NCI-H146 (cell line): Measurements from ENCODE around the gene ELOVL5.
A peak's percentile ranks its signal among the peaks of the same experiment; 100 is the strongest.
"Not testable (repeated sequence)": the region's sequence is repeated elsewhere in the genome, so short reads cannot be mapped to it uniquely, and the experiment has no call there.

ENCODE experiments used
- DNase-seq: peaks from one replicate; lab custom pipeline; 2025; lab: John Stamatoyannopoulos, UW

ELOVL5 gene

DNA sequence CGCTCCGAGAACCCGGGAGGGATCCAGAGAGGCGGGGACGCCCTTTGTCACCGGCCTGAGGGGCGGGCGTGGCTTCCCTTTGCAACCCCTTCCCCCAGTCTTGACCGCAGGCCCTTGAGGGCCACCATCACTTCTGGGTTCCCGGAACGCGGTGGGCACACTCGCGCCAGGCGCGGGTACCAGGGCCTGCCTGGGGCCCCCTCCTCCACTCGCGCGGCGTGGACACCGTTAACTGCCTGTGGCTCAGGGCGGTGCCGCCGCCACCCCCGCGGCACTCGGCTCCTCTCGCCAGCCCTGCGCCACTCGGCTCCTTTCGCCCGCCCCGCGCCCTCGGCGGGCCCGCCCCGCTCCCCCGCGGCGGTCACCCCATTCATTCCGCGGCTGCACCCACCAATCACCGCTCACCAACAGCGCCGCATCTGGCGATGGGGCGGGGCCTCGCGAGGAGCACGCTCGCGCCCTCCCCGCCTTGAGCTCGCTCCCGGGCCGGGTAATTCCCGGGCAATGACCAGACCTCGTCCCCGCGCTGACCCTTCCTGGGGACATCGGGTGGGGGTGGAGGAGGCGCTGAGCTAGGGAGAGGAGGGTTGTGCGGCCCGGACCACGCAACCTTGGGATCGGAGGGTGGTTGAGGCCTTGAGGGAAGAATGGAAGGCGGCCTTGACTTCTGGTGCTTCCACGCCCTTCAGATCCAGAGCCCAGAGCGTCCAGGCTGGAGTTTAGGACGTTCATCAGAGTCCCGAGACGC is 10.5 kb upstream of the ELOVL5 start:
- DNase-seq, result peak; percentile 97

DNA sequence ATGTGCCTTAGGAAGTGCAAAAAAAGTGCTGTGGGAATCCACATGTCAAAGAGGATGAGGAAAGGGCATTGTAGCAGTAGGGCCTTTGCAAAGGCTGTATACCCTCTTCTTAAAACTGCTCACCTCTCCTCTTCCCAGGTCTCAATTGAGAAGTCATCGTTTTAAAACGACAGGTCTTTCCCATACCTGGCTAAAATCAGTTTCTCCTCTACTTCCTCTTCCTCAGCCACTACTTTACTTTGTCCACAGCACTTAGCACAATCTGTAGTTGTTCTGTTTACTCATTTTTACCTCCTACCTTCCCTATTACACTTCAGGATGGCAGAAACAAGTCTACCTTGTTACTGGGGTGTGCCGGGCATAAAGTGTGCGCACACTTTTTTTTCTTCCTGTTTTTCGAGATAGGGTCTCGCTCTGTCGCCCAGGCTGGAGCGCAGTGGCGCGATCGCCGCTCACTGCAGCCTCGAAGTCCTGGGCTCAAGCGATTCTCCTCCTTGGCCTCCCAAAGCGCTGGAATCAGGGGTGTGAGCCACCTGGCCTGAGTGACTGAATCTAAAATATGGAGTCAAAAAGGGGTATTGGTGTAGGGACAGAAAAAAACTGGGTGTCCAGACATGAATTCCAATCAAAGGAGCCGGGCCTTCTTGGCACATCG is 9.8 kb upstream of the ELOVL5 start:
- DNase-seq, result no peak

GRCh38 chr6:53357576-53358360 is 9.0 kb upstream of the ELOVL5 start:
- DNase-seq, result no peak

DNA sequence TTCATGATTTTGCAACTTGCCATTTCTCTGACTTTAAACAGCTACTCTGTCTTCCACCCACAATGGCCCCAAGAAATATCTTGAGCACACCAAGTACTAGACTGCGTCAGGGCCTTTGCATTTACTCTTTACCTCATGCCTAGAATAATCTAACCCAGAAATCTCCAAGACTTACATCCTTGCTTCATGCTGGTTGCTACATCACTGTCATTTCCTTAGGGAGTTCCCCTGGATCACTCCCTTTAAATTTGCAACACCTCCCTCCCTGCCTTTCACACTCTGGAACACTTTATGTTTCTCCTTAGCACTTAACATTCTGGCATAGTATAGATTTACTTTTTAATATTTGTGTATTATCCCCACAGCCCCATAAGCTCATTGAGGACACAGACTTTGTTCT is 4.9 kb upstream of the ELOVL5 start:
- DNase-seq, result no peak

DNA sequence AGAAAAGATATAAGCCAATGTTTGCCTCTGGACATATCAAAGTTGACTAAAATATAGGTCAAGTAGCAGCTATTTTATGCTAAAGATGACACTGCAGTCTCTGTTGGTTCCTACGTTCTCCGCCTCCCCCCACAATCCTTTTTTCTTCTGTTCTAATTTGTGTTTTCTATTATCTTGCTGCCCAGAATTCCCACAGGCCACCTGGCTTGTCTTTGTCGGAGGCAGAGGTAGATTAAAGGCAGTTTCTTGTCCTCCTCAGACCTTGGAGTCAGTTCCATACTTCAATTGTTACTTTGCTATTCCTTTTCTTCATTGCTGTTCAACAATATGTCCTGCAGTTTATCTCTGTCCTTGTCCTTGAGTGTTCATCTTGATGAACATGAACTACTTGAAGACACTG is 3.6 kb upstream of the ELOVL5 start:
- DNase-seq, result no peak

DNA sequence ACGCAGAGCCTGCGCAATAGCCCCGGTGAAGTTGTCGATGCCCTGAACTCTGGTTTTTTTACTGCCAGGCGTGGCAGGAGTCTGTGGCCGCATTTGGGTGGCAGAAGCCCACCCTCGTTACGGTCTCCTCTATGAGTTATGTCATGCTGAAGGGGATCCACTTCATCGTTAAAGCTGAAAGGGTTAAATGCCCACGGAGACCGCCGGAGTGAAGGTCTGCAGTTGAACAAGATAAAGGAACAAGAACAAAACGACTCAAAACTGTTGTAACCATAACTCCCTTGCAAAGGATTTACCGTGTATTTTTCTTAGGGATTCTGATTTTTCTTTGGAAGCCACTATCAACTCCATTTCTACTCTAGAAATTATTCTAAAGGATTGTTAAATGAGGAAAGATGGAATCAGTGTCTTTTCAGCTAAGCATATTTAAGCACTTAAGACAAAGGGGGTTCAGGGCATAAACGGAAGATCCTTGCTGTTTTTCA is 501 bp upstream of the ELOVL5 start:
- DNase-seq, result no peak

GRCh38 chr6:53347921-53348370 is 804 bp downstream of the ELOVL5 start:
- peak; percentile 83 for DNase-seq

DNA sequence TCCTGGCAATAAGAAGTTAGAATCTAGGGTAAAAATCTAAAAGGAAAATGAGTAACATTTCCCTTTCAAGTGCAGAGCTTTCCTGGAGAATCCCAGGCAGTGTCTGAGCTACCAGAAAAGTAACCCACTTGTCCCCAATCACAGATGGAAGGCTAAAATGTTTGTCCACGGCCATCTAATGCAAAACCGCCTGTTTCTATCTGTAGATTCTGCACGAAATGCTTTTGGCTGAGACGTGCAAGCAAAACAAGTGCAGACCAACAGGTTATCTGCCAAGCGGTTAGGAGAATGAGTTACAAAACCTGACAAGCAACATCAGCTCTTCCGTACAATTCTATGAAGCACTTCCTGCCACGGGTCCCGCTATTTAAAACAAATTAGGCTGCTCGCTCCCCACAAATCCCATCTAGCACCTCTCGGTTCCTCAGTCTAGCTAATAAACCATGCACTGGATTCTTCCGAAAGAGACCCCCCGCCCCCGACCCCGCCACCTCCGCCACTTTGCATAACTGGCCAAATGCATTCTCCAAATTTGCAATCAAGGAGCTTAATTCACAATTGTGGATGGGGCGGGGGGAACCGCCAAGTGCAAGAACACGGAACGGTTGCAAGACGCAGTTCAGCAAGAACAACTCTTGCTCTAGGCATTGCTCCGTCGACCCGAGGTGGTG is 1.4 kb downstream of the ELOVL5 start:
- DNase-seq, result peak; percentile 30

DNA sequence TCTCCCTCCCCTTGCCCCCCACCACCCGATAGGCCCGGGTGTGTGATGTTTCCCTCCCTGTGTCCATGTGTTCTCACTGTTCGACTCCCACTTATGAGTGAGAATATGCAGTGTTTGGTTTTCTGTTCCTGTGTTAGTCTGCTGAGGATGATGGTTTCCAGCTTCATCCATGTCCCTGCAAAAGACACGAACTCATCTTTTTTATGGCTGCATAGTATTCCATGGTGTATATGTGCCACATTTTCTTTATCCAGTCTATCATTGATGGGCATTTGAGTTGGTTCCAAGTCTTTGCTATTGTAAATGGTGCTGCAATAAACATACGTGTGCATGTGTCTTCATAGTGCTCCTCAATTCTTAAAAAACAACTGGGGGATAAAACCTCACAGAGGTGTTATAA is 2.7 kb downstream of the ELOVL5 start:
- DNase-seq, result not testable (repeated sequence)

GRCh38 chr6:53344969-53345368 is 3.8 kb downstream of the ELOVL5 start:
- DNase-seq, result no peak

- DNase-seq, result no peak
Measured at GRCh38 chr6:53343092-53343491, 5.7 kb downstream of the ELOVL5 start.

GRCh38 chr6:53342217-53342616 is 6.5 kb downstream of the ELOVL5 start:
- no peak for DNase-seq

DNA sequence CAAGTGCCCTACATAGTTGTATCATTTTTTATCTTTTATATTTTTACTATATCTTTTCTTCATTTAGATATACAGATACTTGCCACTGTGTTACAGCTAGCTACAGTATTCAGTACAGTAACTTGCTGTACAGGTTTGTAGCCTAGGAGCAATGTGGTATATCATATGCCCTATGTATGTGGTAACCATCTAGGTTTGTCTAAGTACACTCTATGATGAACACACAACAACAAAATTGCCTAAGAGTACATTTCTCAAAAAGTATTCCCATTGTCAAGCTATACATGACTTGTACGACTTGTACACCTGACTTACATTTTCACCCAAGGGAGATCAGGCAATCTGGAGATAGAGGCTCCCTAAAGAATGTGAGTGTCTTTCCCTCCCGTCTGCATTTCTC is 8.2 kb downstream of the ELOVL5 start:
- DNase-seq, result no peak

DNA sequence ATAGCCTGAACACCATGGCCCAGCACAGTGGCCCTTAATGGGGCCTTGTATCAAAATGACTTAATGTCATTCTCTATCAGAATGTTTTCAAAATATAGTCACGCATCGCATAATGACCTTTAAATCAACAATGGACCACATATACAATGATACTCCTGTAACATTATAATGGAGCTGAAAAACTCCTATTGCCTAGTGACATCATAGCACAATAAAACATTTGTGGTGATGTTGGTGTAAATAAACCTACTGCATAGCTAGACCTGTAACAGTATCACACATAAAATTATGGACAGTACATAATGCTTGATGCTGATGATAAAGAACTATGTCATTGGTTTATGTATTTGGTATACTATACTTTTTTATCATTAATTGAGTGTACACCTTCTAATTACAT is 9.3 kb downstream of the ELOVL5 start:
- no peak for DNase-seq

GRCh38 chr6:53338304-53338703 is 10.4 kb downstream of the ELOVL5 start:
- no peak for DNase-seq

DNA sequence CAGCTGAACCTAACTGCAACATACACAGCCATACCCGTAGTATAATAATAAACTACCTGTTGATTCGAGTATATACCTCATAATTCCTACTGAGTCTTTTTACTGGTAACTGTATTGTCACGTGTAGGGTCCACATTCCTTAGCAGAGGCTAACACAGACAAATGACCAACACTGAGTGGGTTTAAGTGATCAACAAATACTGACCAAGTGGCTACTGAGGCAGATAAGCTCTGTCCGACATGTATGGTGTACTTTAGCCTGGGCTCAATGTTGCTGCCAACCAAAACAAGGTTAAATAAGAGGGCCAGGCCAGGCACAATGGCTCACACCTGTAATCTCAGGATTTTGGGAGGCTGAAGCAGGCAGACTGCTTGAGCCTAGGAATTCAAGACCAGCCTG is 12.7 kb downstream of the ELOVL5 start:
- DNase-seq, result no peak

DNA sequence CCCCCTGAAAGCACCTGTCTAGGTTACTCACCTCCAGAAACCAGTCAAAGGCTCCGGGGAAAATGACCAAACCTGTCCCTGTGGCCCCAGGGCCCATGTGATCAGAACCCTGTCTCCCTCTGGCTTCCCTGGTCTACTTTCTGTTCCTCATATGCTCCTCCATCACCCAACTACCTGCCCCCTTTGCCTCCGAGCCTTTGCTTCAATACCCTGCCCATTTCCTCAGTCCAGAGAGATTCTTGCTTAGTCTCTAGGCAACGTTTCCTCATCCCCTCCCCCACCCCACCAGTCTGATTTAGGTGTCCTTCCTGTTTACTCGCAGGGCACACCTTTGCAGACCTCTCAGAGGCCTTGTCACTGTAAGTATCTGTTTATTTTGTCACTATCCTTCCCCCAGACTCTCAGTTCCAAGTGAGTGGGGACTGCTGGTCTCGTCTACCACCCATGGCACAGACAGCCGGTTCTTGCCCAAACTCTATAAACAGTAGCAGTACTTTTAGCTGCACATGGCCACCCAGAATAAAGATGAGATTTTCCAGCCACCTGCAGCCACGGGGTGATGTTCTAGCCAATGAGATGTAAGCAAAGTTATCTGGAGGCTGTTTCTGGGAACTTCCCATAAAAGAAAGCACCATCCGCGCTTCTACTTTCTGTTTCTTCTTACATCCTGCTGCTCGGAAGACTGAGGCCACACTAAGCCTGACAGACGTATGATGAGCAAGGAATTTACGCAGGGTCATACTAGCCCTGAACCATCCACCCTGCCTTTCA is 13.3 kb downstream of the ELOVL5 start:
- no peak for DNase-seq

DNA sequence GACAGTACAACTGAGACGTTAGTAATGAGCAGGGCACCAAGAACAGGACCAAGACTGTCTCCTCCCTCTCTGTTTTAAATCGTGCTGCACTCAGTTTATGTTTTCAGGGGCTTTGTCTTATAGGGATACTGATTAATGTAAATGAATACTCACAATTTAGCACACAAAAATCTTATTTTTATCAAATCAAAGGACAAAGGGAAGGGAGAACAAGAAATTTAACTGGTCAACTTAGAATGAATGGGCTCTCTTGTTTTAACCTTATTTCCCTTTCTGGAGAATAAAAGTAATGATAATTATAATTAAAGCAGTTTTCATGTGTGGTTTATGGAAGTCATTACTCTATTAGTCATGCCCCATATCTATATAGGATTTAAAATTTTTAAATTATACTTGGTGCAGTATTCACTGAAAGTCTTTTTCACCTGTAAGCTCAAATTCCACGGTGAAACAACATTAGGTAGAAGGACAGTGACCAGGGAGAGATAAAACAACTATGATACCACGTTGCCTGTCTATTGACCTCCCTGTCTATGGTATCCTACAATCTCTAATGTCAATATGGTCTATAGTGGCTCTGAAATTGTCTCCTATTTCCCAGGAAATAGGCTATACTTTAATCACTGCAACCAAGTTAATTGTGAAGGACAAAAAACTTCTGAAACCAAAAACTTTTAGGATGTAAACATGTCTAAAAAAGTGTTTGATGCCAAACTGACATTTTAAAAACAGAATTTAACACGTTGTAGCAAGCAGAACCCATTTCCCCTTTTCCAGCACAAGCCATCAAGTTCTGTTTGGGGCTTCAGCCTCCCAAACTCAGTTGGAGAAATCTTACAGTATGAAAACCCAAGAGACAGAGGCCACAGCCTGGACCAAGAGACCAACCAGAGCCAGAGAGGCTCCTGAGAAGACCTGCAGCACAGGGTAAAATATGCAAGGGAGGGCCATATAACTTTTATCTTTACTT is 15.0 kb downstream of the ELOVL5 start:
- no peak for DNase-seq

GRCh38 chr6:53331678-53332077 is 17.1 kb downstream of the ELOVL5 start:
- DNase-seq, result no peak

DNA sequence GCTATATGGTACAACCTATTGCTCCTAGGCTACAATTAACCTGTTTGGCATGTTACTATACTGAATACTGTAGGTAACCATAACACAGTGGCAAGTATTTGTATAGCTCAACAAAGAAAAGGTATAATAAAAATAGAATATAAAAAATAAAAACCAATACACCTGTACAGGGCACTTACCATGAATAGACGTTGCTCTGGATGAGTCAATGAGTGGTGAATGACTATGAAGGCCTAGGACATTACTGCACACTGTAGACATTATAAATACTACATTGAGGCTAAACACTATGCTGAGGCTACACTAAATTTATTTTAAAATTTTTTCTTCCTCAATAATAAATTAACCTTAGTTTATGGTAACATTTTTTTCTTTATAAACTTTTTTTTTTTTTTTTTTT is 18.6 kb downstream of the ELOVL5 start:
- DNase-seq, result no peak
